GM10266 (cell line): ENCODE results near the gene TMEM43.

Experiments
- DNase-seq: peaks from one replicate; pipeline ENCODE4 v3.0.0; 2012; ENCODE audit errors: extremely low spot score
- TF ChIP-seq, protein P1 (sequence below): IDR thresholded peaks from 2 replicates; pipeline ENCODE4 v1.5.1; 2012; ENCODE audit warnings: mild to moderate bottlenecking, low read depth; ENCODE audit not compliant: control insufficient read depth, insufficient read depth; ENCODE audit errors: missing control alignments

TMEM43 gene

DNA sequence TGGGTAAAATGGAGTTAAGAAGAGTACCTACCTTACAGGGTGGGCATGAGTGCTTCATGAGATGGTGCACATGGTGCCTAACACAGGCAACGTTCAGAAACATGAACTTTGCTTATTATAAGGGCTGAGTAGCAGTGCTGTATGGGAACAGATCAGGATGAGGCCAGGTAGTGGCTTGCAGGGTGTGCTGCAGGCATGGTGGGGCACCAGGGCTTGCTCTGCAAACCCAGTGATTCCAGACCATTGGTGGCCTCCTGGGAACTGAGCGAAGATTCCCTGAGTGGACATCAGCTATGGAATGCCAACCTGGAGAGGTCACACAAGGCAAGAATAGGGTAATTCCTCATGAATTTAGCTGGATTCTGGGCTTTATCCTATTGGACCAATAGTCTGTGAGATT lies 15.8 kb downstream of the TMEM43 start:
- no peak for DNase-seq
- TF ChIP-seq, protein P1, sequence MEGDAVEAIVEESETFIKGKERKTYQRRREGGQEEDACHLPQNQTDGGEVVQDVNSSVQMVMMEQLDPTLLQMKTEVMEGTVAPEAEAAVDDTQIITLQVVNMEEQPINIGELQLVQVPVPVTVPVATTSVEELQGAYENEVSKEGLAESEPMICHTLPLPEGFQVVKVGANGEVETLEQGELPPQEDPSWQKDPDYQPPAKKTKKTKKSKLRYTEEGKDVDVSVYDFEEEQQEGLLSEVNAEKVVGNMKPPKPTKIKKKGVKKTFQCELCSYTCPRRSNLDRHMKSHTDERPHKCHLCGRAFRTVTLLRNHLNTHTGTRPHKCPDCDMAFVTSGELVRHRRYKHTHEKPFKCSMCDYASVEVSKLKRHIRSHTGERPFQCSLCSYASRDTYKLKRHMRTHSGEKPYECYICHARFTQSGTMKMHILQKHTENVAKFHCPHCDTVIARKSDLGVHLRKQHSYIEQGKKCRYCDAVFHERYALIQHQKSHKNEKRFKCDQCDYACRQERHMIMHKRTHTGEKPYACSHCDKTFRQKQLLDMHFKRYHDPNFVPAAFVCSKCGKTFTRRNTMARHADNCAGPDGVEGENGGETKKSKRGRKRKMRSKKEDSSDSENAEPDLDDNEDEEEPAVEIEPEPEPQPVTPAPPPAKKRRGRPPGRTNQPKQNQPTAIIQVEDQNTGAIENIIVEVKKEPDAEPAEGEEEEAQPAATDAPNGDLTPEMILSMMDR = no peak

DNA sequence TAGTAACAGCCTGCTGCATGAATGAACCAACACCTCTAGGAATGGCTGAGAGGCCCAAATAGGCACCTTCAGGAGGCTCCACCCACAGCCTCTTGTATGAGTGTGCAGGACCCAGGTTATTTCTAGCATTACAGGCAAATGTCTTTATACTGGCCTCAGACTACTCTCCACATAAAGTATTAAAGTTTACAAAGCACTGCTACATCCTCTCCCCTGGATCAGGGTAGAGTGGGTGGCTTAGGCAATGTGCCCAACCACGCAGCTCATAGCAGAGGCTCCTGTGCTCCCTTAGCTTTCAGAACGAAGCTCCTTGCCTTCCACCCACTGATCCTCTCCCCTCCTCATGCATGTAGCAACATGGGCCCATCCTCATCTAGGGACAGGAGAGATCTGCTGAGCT lies 16.3 kb downstream of the TMEM43 start:
- TF ChIP-seq, protein P1 = no peak
- DNase-seq = no peak

DNA sequence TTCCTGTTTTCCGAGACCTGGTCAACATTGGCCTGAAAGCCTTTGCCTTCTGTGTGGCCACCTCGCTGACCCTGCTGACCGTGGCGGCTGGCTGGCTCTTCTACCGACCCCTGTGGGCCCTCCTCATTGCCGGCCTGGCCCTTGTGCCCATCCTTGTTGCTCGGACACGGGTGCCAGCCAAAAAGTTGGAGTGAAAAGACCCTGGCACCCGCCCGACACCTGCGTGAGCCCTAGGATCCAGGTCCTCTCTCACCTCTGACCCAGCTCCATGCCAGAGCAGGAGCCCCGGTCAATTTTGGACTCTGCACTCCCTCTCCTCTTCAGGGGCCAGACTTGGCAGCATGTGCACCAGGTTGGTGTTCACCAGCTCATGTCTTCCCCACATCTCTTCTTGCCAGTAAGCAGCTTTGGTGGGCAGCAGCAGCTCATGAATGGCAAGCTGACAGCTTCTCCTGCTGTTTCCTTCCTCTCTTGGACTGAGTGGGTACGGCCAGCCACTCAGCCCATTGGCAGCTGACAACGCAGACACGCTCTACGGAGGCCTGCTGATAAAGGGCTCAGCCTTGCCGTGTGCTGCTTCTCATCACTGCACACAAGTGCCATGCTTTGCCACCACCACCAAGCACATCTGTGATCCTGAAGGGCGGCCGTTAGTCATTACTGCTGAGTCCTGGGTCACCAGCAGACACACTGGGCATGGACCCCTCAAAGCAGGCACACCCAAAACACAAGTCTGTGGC lies 16.9 kb downstream of the TMEM43 start:
- TF ChIP-seq, protein P1 = no peak
- no peak for DNase-seq

DNA sequence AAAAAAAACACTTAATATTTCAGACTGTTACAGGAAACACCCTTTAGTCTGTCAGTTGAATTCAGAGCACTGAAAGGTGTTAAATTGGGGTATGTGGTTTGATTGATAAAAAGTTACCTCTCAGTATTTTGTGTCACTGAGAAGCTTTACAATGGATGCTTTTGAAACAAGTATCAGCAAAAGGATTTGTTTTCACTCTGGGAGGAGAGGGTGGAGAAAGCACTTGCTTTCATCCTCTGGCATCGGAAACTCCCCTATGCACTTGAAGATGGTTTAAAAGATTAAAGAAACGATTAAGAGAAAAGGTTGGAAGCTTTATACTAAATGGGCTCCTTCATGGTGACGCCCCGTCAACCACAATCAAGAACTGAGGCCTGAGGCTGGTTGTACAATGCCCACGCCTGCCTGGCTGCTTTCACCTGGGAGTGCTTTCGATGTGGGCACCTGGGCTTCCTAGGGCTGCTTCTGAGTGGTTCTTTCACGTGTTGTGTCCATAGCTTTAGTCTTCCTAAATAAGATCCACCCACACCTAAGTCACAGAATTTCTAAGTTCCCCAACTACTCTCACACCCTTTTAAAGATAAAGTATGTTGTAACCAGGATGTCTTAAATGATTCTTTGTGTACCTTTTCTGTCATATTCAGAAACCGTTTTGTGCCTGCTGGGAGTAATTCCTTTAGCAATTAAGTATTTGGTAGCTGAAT lies 17.9 kb downstream of the TMEM43 start:
- DNase-seq = no peak
- TF ChIP-seq, protein P1 = no peak

DNA sequence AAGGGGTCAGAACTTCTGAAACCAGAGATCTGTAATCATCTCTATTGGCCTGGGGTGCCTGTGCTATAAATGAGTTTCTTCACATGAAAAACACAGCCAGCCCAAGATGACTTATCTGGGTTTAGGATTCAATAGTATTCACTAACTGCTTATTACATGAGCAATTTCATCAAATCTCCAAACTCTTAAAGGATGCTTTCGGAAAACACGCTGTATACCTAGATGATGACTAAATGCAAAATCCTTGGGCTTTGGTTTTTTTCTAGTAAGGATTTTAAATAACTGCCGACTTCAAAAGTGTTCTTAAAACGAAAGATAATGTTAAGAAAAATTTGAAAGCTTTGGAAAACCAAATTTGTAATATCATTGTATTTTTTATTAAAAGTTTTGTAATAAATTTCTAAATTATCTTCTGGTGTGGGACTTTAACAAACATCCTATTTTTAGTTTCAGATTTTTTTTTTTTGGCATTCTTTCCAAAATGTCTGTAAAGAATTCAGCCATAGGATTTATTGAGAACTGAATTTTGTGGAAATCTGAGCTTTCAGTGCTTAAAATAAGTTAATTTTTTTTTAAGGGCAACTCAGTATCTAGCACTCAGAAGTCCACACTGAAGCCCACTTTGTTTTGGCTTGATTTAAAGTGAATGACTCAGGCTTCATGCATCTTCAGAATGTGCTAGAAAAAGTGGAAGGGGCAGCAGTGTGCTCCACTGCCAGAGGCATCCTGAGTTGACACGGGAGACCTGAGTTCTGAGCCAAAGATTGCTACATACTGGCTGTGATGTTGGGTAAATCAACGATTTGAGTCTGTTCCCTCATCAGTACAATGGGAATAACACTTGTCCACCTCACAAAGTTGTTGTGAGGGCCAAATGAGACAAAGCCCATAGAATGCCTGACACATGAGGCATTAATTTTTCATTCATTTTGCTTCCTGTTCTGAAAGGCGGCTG lies 18.7 kb downstream of the TMEM43 start:
- TF ChIP-seq, protein P1 = no peak
- DNase-seq = no peak

DNA sequence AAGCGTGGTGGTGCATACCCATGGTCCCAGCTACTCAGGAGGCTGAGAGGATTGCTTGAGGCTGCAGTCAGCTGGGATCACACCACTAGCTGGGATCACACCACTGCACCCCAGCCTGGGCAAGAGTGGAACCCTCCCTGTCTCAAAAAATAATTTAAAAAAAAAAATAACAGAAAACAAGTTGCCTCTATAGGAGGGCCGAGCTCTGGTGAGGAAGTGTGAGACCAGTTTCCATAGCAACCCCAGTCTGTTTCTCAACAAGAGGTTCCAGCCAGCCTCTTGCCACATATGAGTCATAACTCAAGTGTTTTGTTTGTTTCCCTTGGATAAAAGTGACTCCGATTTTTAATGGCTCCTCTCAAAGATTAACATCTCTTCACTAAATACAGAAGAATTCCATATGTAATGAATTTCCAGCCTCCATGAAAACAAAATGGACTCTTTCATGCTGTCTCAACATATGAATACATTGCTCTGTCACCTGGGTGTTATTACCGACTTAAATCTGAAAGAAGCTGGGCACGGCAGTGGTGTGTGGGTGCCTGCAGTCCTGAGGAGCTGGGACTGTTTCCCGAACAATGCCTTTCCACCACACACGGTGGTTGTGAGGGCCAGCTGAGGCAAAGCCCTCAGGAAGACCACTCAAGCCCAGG lies 19.7 kb downstream of the TMEM43 start:
- peak; percentile 88 for DNase-seq
- TF ChIP-seq, protein P1 = no peak
